Measurements from ENCODE around the gene TAOK2.
A peak's percentile ranks its signal among the peaks of the same experiment; 100 is the strongest.

TAOK2 gene

GRCh38 chr16:29943846-29944799 lies 29.5 kb upstream of the TAOK2 start:
- Histone ChIP-seq H3K27me3 (ENCODE audit: insufficient read depth, low read length) (no peaks in the 10 kb centered on the region), H3K4me2 (ENCODE audit: low read length) (peak overlapping the region; percentile 19)
- DNase-seq = peak; percentile 95 to 96

GRCh38 chr16:29947897-29948296 lies 25.8 kb upstream of the TAOK2 start:
- no CpG with 5 or more reads among the region's 2 CpGs for WGBS (ENCODE audit: extremely low coverage, insufficient coverage, insufficient read length)
- H4K8ac ChIP-seq (ENCODE audit: low read depth, low read length) = no peak overlapping the region
- no peak overlapping the region for H3K9ac ChIP-seq (ENCODE audit: low read length)
- H3K9me3 ChIP-seq (ENCODE audit: insufficient read depth, low read depth, low read length) = no peaks in the 10 kb centered on the region
- H4K91ac ChIP-seq (ENCODE audit: low read depth, low read length) = no peak overlapping the region
- H3K14ac ChIP-seq (ENCODE audit: low read length) = no peak overlapping the region
- no peaks in the 10 kb centered on the region for H3K27me3 ChIP-seq (ENCODE audit: insufficient read depth, low read length)
- no peak overlapping the region for H2BK5ac ChIP-seq (ENCODE audit: low read depth, low read length, poor library complexity)
- H3K4ac ChIP-seq (ENCODE audit: low read depth, low read length) = no peak overlapping the region
- no peak overlapping the region for H4K12ac ChIP-seq (ENCODE audit: low read depth, low read length)
- peaks cover 1% of the 10 kb centered on the region for H3K79me2 ChIP-seq (ENCODE audit: control insufficient read depth, insufficient read depth, low read length, poor library complexity)
- H2AFZ ChIP-seq (ENCODE audit: insufficient read depth, low read length, poor library complexity) = no peak overlapping the region
- peaks cover 15% of the 10 kb centered on the region for H3K79me1 ChIP-seq (ENCODE audit: low read length)
- no peak overlapping the region for H3K23ac ChIP-seq (ENCODE audit: low read length)
- H3K27ac ChIP-seq (ENCODE audit: low read depth, low read length) = no peak overlapping the region
- no peak overlapping the region for H2BK120ac ChIP-seq (ENCODE audit: insufficient read depth, low read length, poor library complexity)
- no peak overlapping the region for H3K4me2 ChIP-seq (ENCODE audit: low read length)
- no peak overlapping the region for H3K18ac ChIP-seq (ENCODE audit: low read length)
- H3K4me3 ChIP-seq (ENCODE audit: low read depth, low read length) = no peak overlapping the region
- no peak overlapping the region for H2BK12ac ChIP-seq (ENCODE audit: low read length)
- no peaks in the 10 kb centered on the region for H3K36me3 ChIP-seq (ENCODE audit: control insufficient read depth in 1 of 2, insufficient read depth in 2 of 2, low read length in 2 of 2)
- no peak for DNase-seq
- H3K4me1 ChIP-seq (ENCODE audit: control insufficient read depth in 1 of 2, insufficient read depth in 2 of 2, low read length in 2 of 2) = peaks cover 0 to 21% of the 10 kb centered on the region in 2 experiments
- H2AK5ac ChIP-seq (ENCODE audit: low read length) = no peak overlapping the region

More at GRCh38 chr16:29943846-29944799, 29.5 kb upstream of the TAOK2 start:
- H3K9ac ChIP-seq (ENCODE audit: low read length) = no peak overlapping the region
- peak overlapping the region; percentile 91 for H2BK5ac ChIP-seq (ENCODE audit: low read depth, low read length, poor library complexity)
- H3K79me1 ChIP-seq (ENCODE audit: low read length) = peaks cover 10% of the 10 kb centered on the region
- peak overlapping the region; percentile 66 for H4K8ac ChIP-seq (ENCODE audit: low read depth, low read length)
- peak overlapping the region; percentile 56 for H3K4ac ChIP-seq (ENCODE audit: low read depth, low read length)
- no peaks in the 10 kb centered on the region for H3K9me3 ChIP-seq (ENCODE audit: insufficient read depth, low read depth, low read length)
- peak overlapping the region; percentile 8 for H3K14ac ChIP-seq (ENCODE audit: low read length)
- no CpG with 5 or more reads among the region's 11 CpGs for WGBS (ENCODE audit: extremely low coverage, insufficient coverage, insufficient read length)
- H2BK12ac ChIP-seq (ENCODE audit: low read length) = peak overlapping the region; percentile 94
- no peak overlapping the region for H3K4me3 ChIP-seq (ENCODE audit: low read depth, low read length)
- peak overlapping the region; percentile 90 for H4K91ac ChIP-seq (ENCODE audit: low read depth, low read length)
- H2AFZ ChIP-seq (ENCODE audit: insufficient read depth, low read length, poor library complexity) = peak overlapping the region; percentile 67
- H3K23ac ChIP-seq (ENCODE audit: low read length) = no peak overlapping the region
- H3K4me1 ChIP-seq (ENCODE audit: control insufficient read depth in 1 of 2, insufficient read depth in 2 of 2, low read length in 2 of 2) = peaks cover 0 to 11% of the 10 kb centered on the region in 2 experiments
- no peaks in the 10 kb centered on the region for H3K36me3 ChIP-seq (ENCODE audit: control insufficient read depth in 1 of 2, insufficient read depth in 2 of 2, low read length in 2 of 2)
- peak overlapping the region; percentile 90 for H2BK120ac ChIP-seq (ENCODE audit: insufficient read depth, low read length, poor library complexity)
- peaks cover 1% of the 10 kb centered on the region for H3K79me2 ChIP-seq (ENCODE audit: control insufficient read depth, insufficient read depth, low read length, poor library complexity)
- H4K12ac ChIP-seq (ENCODE audit: low read depth, low read length) = no peak overlapping the region
- peak overlapping the region; percentile 8 for H3K18ac ChIP-seq (ENCODE audit: low read length)
- H3K27ac ChIP-seq (ENCODE audit: low read depth, low read length) = peak overlapping the region; percentile 92
- H2AK5ac ChIP-seq (ENCODE audit: low read length) = peak overlapping the region; percentile 49

- no peak overlapping the region for H2BK120ac ChIP-seq (ENCODE audit: insufficient read depth, low read length, poor library complexity)
- H3K23ac ChIP-seq (ENCODE audit: low read length) = no peak overlapping the region
- H2AFZ ChIP-seq (ENCODE audit: insufficient read depth, low read length, poor library complexity) = no peak overlapping the region
- DNase-seq = peak; percentile 77 to 78
- no peak overlapping the region for H4K12ac ChIP-seq (ENCODE audit: low read depth, low read length)
- no peak overlapping the region for H3K4me3 ChIP-seq (ENCODE audit: low read depth, low read length)
- no CpG with 5 or more reads among the region's 4 CpGs for WGBS (ENCODE audit: extremely low coverage, insufficient coverage, insufficient read length)
- no peaks in the 10 kb centered on the region for H3K27me3 ChIP-seq (ENCODE audit: insufficient read depth, low read length)
- peak overlapping the region; percentile 10 for H3K14ac ChIP-seq (ENCODE audit: low read length)
- H3K4me2 ChIP-seq (ENCODE audit: low read length) = no peak overlapping the region
- peak overlapping the region; percentile 72 for H3K27ac ChIP-seq (ENCODE audit: low read depth, low read length)
- no peaks in the 10 kb centered on the region for H3K36me3 ChIP-seq (ENCODE audit: control insufficient read depth in 1 of 2, insufficient read depth in 2 of 2, low read length in 2 of 2)
- no peaks in the 10 kb centered on the region for H3K9me3 ChIP-seq (ENCODE audit: insufficient read depth, low read depth, low read length)
- peaks cover 5% of the 10 kb centered on the region for H3K79me1 ChIP-seq (ENCODE audit: low read length)
- peak overlapping the region; percentile 37 for H4K91ac ChIP-seq (ENCODE audit: low read depth, low read length)
- no peak overlapping the region for H3K9ac ChIP-seq (ENCODE audit: low read length)
- peak overlapping the region; percentile 18 for H2BK5ac ChIP-seq (ENCODE audit: low read depth, low read length, poor library complexity)
- H3K18ac ChIP-seq (ENCODE audit: low read length) = no peak overlapping the region
- H3K4me1 ChIP-seq (ENCODE audit: control insufficient read depth in 1 of 2, insufficient read depth in 2 of 2, low read length in 2 of 2) = peaks cover 0 to 10% of the 10 kb centered on the region in 2 experiments
- H2AK5ac ChIP-seq (ENCODE audit: low read length) = no peak overlapping the region
- no peak overlapping the region for H4K8ac ChIP-seq (ENCODE audit: low read depth, low read length)
- no peak overlapping the region for H2BK12ac ChIP-seq (ENCODE audit: low read length)
- H3K4ac ChIP-seq (ENCODE audit: low read depth, low read length) = no peak overlapping the region
- H3K79me2 ChIP-seq (ENCODE audit: control insufficient read depth, insufficient read depth, low read length, poor library complexity) = no peaks in the 10 kb centered on the region
Measured at GRCh38 chr16:29950806-29951461, 22.7 kb upstream of the TAOK2 start.

- peak in 1 of 2 donors; percentile 23 for DNase-seq
- no peak overlapping the region for H3K4me3 ChIP-seq (ENCODE audit: low read depth, low read length)
- H2BK5ac ChIP-seq (ENCODE audit: low read depth, low read length, poor library complexity) = no peak overlapping the region
- H3K27me3 ChIP-seq (ENCODE audit: insufficient read depth, low read length) = no peaks in the 10 kb centered on the region
- H3K4ac ChIP-seq (ENCODE audit: low read depth, low read length) = no peak overlapping the region
- peak overlapping the region; percentile 42 for H2BK12ac ChIP-seq (ENCODE audit: low read length)
- H3K9me3 ChIP-seq (ENCODE audit: insufficient read depth, low read depth, low read length) = no peaks in the 10 kb centered on the region
- peaks cover 0 to 10% of the 10 kb centered on the region in 2 experiments for H3K4me1 ChIP-seq (ENCODE audit: control insufficient read depth in 1 of 2, insufficient read depth in 2 of 2, low read length in 2 of 2)
- no peak overlapping the region for H3K18ac ChIP-seq (ENCODE audit: low read length)
- peaks cover 5% of the 10 kb centered on the region for H3K79me1 ChIP-seq (ENCODE audit: low read length)
- H4K8ac ChIP-seq (ENCODE audit: low read depth, low read length) = no peak overlapping the region
- no peak overlapping the region for H3K23ac ChIP-seq (ENCODE audit: low read length)
- no peak overlapping the region for H2AK5ac ChIP-seq (ENCODE audit: low read length)
- no peak overlapping the region for H2BK120ac ChIP-seq (ENCODE audit: insufficient read depth, low read length, poor library complexity)
- peak overlapping the region; percentile 1 for H4K91ac ChIP-seq (ENCODE audit: low read depth, low read length)
- no peaks in the 10 kb centered on the region for H3K79me2 ChIP-seq (ENCODE audit: control insufficient read depth, insufficient read depth, low read length, poor library complexity)
- H4K12ac ChIP-seq (ENCODE audit: low read depth, low read length) = no peak overlapping the region
- H3K9ac ChIP-seq (ENCODE audit: low read length) = no peak overlapping the region
- H3K27ac ChIP-seq (ENCODE audit: low read depth, low read length) = no peak overlapping the region
- whole genome bisulfite sequencing (ENCODE audit: extremely low coverage, insufficient coverage, insufficient read length) = no CpG with 5 or more reads among the region's 8 CpGs
- no peak overlapping the region for H3K14ac ChIP-seq (ENCODE audit: low read length)
- H3K36me3 ChIP-seq (ENCODE audit: control insufficient read depth in 1 of 2, insufficient read depth in 2 of 2, low read length in 2 of 2) = no peaks in the 10 kb centered on the region
- H3K4me2 ChIP-seq (ENCODE audit: low read length) = no peak overlapping the region
- H2AFZ ChIP-seq (ENCODE audit: insufficient read depth, low read length, poor library complexity) = no peak overlapping the region
Measured at GRCh38 chr16:29951625-29952365, 21.9 kb upstream of the TAOK2 start.
